ENCODE results near the gene KCNAB1. TPM values are rescaled to one million over a fixed set of nuclear protein-coding genes. Genes with fewer than 3 reads are reported as not detected.

The KCNAB1 gene
- total and polyA plus RNA-seq, 2 of the 8 experiments (the other 6 are each of a cell fraction or from before 2014, with no cell fraction given), result 0.51 to 2.3 TPM

DNA sequence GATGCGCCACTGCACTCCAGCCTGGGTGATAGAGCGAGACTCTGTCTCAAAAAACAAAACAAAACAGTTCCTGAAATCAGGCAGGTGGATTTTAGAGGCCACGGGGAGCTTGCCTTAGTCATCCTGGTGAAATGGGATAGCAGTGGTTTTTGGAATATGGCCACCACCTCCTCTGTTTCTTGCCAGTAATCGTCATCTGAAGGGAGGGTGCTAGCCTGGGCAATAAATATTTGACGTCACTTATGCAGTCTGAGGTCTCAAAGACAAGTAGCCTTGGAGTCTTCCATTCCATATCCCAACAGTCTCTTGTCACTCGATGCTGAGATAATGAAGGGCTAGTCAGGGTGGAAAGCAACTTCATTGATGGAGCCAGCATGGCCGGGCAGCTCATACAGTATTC, 55.2 kb downstream of the KCNAB1 start:
- POLR2A ChIA-PET (ENCODE audit: partially characterized antibody), result no interaction called here
- Histone ChIP-seq H3K27me3 (replicated peaks in 1 of 4; ENCODE audit: control insufficient read depth in 3 of 4, extremely low read depth in 1 of 4, insufficient read depth in 3 of 4, low read length in 3 of 4) (no peaks in the 10 kb centered on the region), H2AFZ (ENCODE audit: low read length) (no peak overlapping the region), H2AK5ac (ENCODE audit: low read depth, low read length) (no peak overlapping the region), H3K4me1 (replicated peaks in 1 of 4; ENCODE audit: control insufficient read depth in 3 of 4, insufficient read depth in 4 of 4, low read length in 3 of 4) (no peaks in the 10 kb centered on the region), H3K23ac (ENCODE audit: insufficient read length) (no peak overlapping the region), H2BK20ac (ENCODE audit: low read length) (no peak overlapping the region), H3K9me3 (ENCODE audit: insufficient read depth in 2 of 2, low read depth in 1 of 2, low read length in 1 of 2) (no peaks in the 10 kb centered on the region), H4K91ac (replicated peaks; ENCODE audit: insufficient read length, low read length) (no peak overlapping the region), H3K79me1 (ENCODE audit: low read depth, low read length) (no peaks in the 10 kb centered on the region), H3K23me2 (ENCODE audit: low read depth, low read length) (no peaks in the 10 kb centered on the region), H4K20me1 (replicated peaks in 1 of 2; ENCODE audit: control insufficient read depth in 1 of 2, insufficient read depth in 2 of 2, low read length in 2 of 2) (no peaks in the 10 kb centered on the region), H3K27ac (ENCODE audit: low read depth, low read length) (no peak overlapping the region), H3K56ac (replicated peaks; ENCODE audit: insufficient read length, low read depth, low read length) (no peak overlapping the region), H3K9ac (replicated peaks in 1 of 4; ENCODE audit: extremely low read depth in 1 of 4, low read depth in 3 of 4, low read length in 3 of 4) (no peak overlapping the region), H2BK12ac (ENCODE audit: low read depth, low read length) (no peak overlapping the region), H3K79me2 (ENCODE audit: control insufficient read depth in 1 of 2, insufficient read depth in 2 of 2, low read length in 2 of 2) (no peaks in the 10 kb centered on the region), H2BK15ac (ENCODE audit: low read length) (no peak overlapping the region), H3K14ac (ENCODE audit: insufficient read length) (no peak overlapping the region), H3K36me3 (ENCODE audit: control insufficient read depth in 2 of 4, insufficient read depth in 4 of 4, low read length in 3 of 4) (no peaks in the 10 kb centered on the region), H2BK5ac (ENCODE audit: low read depth, low read length) (no peak overlapping the region), H4K5ac (ENCODE audit: insufficient read length, low read depth, low read length) (no peak overlapping the region), H3K4me3 (ENCODE audit: extremely low read depth in 1 of 4, insufficient read depth in 2 of 4, low read depth in 3 of 4, low read length in 4 of 4) (no peak overlapping the region), H3K18ac (ENCODE audit: extremely low read depth, low read length) (no peak overlapping the region), H3K4me2 (ENCODE audit: insufficient read depth in 1 of 2, low read depth in 2 of 2, low read length in 2 of 2) (no peak overlapping the region), H3K4ac (replicated peaks; ENCODE audit: insufficient read length, low read depth, low read length) (no peak overlapping the region), H4K8ac (ENCODE audit: extremely low read depth, insufficient read depth, low read length) (no peak overlapping the region), H2BK120ac (replicated peaks; ENCODE audit: low read depth, low read length) (no peak overlapping the region)
- FAIRE-seq (no peak), DNase-seq (ENCODE audit: low read depth in 1 of 2, low spot score in 2 of 2) (no peak)
- CTCF ChIA-PET (ENCODE audit: partially characterized antibody), result interaction anchor here (0.7 to 5.4 kb wide), 10 partner anchors 10 to 365 kb away, joined by 3 to 61 read pairs (median 7); no protein-coding TSS in a partner anchor
- TF ChIP-seq FOSL1 (IDR thresholded peaks at IDR 0.05; ENCODE audit: insufficient read depth, low read depth, low read length) (no peak), RNF2 (IDR thresholded peaks at IDR 0.05; ENCODE audit: borderline replicate concordance, low read depth, low read length, missing control alignments, poor library complexity, severe bottlenecking) (no peak)
- 84% methylated on average over 7 of the region's 7 CpGs; no CpG with 5 or more reads in 1 of the 2 experiments for WGBS, 2 experiments (ENCODE audit: extremely low coverage in 1 of 2, insufficient coverage in 1 of 2, insufficient read length in 1 of 2, insufficient replicate concordance in 2 of 2, low coverage in 1 of 2, low lambda C conversion rate in 2 of 2, missing lambda C conversion rate in 1 of 2)

Measured in H1 (cell line).